ENCODE measurements around the gene MCAT.
"Not testable (repeated sequence)": the region's sequence is repeated elsewhere in the genome, so short reads cannot be mapped to it uniquely, and the experiment has no call there.

DNA sequence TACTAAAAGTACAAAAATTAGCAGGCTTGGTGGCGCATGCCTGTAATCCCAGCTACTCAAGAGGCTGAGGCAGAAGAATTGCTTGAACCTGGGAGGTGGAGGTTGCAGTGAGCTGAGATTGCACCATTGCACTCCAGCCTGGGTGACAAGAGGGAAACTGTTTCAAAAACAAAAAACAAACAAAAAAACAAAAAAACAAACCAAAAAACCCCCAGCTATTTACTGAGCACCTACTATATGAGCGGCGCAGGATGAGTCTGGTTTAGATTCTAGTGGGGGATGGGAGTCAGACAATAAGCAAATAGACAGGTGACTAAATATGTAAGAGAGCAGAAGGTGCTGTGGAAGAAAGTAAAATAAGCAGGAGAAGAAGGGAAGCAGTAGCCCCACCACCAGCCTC is 38.2 kb downstream of the MCAT start:
- not testable (repeated sequence) for TF ChIP-seq EZH2 (IDR thresholded peaks at IDR 0.05; ENCODE audit: borderline replicate concordance, low read depth, low read length, severe bottlenecking); POLR2A (IDR thresholded peaks at IDR 0.05; ENCODE audit: low read depth, low read length); MYC (IDR thresholded peaks at IDR 0.05; ENCODE audit: low read depth, low read length); FOS (IDR thresholded peaks at IDR 0.05; ENCODE audit: borderline replicate concordance, insufficient read depth, low read length); POLR2AphosphoS5 (IDR thresholded peaks at IDR 0.05; ENCODE audit: insufficient read depth, low read depth, low read length); GATA2 (IDR thresholded peaks at IDR 0.05; ENCODE audit: insufficient read depth, insufficient read length, low read depth, low read length)
- TF ChIP-seq, protein P1, sequence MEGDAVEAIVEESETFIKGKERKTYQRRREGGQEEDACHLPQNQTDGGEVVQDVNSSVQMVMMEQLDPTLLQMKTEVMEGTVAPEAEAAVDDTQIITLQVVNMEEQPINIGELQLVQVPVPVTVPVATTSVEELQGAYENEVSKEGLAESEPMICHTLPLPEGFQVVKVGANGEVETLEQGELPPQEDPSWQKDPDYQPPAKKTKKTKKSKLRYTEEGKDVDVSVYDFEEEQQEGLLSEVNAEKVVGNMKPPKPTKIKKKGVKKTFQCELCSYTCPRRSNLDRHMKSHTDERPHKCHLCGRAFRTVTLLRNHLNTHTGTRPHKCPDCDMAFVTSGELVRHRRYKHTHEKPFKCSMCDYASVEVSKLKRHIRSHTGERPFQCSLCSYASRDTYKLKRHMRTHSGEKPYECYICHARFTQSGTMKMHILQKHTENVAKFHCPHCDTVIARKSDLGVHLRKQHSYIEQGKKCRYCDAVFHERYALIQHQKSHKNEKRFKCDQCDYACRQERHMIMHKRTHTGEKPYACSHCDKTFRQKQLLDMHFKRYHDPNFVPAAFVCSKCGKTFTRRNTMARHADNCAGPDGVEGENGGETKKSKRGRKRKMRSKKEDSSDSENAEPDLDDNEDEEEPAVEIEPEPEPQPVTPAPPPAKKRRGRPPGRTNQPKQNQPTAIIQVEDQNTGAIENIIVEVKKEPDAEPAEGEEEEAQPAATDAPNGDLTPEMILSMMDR (IDR thresholded peaks at IDR 0.05; ENCODE audit: extremely low read depth in 1 of 2, insufficient read depth in 1 of 2, low read depth in 1 of 2, low read length in 2 of 2) = not testable (repeated sequence)
- TF ChIP-seq, protein P2, sequence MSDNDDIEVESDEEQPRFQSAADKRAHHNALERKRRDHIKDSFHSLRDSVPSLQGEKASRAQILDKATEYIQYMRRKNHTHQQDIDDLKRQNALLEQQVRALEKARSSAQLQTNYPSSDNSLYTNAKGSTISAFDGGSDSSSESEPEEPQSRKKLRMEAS (IDR thresholded peaks at IDR 0.05; ENCODE audit: insufficient read depth, insufficient read length) = not testable (repeated sequence)

Measured in endothelial cell of umbilical vein (primary cell).